Cardiac fibroblast (primary cell): Measurements from ENCODE around the gene WDR7.

ENCODE experiments used
- DNase-seq, 2 donors: peaks; one replicate each; pipeline versions ENCODE4 v3.0.0 to v3.0.0-alpha.2; 2010; ENCODE audit warnings: low read depth in 2 of 2
- H3K4me3 ChIP-seq, 2 donors: replicated peaks in 1 of 2; 1 replicate in 1 of 2; 2 replicates in 1 of 2; pipeline ENCODE4 v1.5.1; 2011; ENCODE audit warnings: low read depth in 2 of 2, low read length in 2 of 2, mild to moderate bottlenecking in 2 of 2, moderate library complexity in 1 of 2
- TF ChIP-seq, protein P1 (sequence below): IDR thresholded peaks from one replicate; pipeline ENCODE4 v1.5.1; 2011; ENCODE audit warnings: low read depth, mild to moderate bottlenecking, low read length, inconsistent platforms

WDR7 gene

DNA sequence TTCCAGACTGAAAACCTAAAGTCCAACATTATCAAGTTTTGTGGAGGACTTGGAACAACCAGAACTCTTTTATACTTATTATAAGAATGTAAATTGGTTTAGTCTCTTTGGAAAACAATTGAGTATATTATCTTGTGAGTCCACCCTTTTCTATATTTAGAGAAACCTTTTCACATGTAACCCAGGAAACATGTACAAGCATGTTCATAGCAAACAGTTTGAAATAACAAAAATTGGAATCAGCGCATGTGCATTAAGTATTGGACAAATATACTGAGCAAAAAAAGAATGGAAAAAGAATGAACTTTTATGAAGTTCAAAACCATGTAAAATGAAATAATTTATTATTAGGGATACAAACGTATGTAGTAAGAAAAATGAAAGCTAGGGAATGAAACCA lies 246.0 kb downstream of the WDR7 start:
- no peak overlapping the region for H3K4me3 ChIP-seq
- DNase-seq: no peak
- TF ChIP-seq, protein P1, sequence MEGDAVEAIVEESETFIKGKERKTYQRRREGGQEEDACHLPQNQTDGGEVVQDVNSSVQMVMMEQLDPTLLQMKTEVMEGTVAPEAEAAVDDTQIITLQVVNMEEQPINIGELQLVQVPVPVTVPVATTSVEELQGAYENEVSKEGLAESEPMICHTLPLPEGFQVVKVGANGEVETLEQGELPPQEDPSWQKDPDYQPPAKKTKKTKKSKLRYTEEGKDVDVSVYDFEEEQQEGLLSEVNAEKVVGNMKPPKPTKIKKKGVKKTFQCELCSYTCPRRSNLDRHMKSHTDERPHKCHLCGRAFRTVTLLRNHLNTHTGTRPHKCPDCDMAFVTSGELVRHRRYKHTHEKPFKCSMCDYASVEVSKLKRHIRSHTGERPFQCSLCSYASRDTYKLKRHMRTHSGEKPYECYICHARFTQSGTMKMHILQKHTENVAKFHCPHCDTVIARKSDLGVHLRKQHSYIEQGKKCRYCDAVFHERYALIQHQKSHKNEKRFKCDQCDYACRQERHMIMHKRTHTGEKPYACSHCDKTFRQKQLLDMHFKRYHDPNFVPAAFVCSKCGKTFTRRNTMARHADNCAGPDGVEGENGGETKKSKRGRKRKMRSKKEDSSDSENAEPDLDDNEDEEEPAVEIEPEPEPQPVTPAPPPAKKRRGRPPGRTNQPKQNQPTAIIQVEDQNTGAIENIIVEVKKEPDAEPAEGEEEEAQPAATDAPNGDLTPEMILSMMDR: no peak

- DNase-seq: no peak
- TF ChIP-seq, protein P1: no peak
- no peak overlapping the region for H3K4me3 ChIP-seq
Measured at GRCh38 chr18:56899660-56900059, 248.5 kb downstream of the WDR7 start.

GRCh38 chr18:56900195-56901094 lies 249.3 kb downstream of the WDR7 start:
- TF ChIP-seq, protein P1: no peak
- H3K4me3 ChIP-seq: no peak overlapping the region
- DNase-seq: no peak

DNA sequence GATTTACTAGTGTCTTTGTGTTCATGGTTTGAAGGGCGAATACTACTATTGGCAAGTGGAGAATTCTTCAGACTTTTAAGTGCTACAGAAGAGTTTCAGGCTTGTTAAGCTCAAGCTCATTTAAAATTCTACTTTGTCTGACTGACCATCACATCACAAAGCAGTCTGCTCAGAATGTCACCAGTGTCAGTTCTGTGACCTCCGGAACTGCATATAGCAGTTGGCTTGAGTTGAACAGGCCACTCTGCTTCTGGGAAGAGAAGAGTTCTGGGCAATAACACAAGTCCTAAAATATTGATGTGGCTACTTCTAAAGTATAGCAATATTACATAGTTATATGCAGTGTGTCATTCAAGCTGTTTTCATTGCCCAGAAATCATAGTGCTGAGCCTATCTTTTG lies 250.8 kb downstream of the WDR7 start:
- DNase-seq: no peak
- H3K4me3 ChIP-seq: no peak overlapping the region
- TF ChIP-seq, protein P1: no peak

- TF ChIP-seq, protein P1: no peak
- DNase-seq: no peak
- H3K4me3 ChIP-seq: no peak overlapping the region
Measured at GRCh38 chr18:56902653-56903052, 251.5 kb downstream of the WDR7 start.

DNA sequence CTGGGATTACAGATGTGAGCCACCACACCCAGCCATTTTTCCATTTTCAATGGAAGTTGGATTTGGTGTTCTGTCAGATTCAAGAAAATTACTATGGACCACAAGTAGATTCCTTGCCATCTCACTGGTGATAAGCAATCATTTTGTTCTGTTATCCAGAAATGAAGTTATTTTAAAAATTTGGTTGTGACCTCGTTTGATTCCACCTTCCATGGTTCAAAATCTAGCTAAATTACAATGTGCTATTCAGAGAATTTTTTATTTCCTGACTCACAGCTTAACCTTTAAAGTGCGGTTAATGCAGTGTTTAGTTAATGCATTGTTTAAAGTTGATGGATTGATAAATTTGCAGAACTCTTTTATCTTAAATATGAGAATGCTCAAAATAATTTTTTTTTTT lies 252.5 kb downstream of the WDR7 start:
- TF ChIP-seq, protein P1: no peak
- DNase-seq: no peak

More for the DNA sequence above, 252.5 kb downstream of the WDR7 start:
- no peak overlapping the region for H3K4me3 ChIP-seq
